Measurements from ENCODE around the gene MRPL23.

- no peak for TF ChIP-seq POLR2A (IDR thresholded peaks at IDR 0.05)
- TF ChIP-seq, protein P1, sequence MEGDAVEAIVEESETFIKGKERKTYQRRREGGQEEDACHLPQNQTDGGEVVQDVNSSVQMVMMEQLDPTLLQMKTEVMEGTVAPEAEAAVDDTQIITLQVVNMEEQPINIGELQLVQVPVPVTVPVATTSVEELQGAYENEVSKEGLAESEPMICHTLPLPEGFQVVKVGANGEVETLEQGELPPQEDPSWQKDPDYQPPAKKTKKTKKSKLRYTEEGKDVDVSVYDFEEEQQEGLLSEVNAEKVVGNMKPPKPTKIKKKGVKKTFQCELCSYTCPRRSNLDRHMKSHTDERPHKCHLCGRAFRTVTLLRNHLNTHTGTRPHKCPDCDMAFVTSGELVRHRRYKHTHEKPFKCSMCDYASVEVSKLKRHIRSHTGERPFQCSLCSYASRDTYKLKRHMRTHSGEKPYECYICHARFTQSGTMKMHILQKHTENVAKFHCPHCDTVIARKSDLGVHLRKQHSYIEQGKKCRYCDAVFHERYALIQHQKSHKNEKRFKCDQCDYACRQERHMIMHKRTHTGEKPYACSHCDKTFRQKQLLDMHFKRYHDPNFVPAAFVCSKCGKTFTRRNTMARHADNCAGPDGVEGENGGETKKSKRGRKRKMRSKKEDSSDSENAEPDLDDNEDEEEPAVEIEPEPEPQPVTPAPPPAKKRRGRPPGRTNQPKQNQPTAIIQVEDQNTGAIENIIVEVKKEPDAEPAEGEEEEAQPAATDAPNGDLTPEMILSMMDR (IDR thresholded peaks at IDR 0.05), result no peak
These were observed 32.5 kb downstream of the MRPL23 start for GRCh38 chr11:1979607-1980006.
